Uterus (tissue), 2 donors: ENCODE data around the gene ROM1.

Experiments
- POLR2A ChIP-seq, 2 donors: fragments of 450-650 bp; IDR thresholded peaks; one replicate each; pipeline ENCODE4 v1.6.1; 2016; ENCODE audit warnings: antibody characterized with exemption in 2 of 2, mild to moderate bottlenecking in 1 of 2, moderate library complexity in 1 of 2
- TF ChIP-seq, protein P1 (sequence below), 4 experiments: fragments of 200-600 bp in 2 of 4; fragments of 450-650 bp in 2 of 4; sonication (generic) in 2 of 4; IDR thresholded peaks; one replicate each; pipeline ENCODE4 v1.5.1; 2016 to 2019; ENCODE audit warnings: antibody characterized with exemption in 4 of 4, mild to moderate bottlenecking in 2 of 4, moderate library complexity in 1 of 4

DNA sequence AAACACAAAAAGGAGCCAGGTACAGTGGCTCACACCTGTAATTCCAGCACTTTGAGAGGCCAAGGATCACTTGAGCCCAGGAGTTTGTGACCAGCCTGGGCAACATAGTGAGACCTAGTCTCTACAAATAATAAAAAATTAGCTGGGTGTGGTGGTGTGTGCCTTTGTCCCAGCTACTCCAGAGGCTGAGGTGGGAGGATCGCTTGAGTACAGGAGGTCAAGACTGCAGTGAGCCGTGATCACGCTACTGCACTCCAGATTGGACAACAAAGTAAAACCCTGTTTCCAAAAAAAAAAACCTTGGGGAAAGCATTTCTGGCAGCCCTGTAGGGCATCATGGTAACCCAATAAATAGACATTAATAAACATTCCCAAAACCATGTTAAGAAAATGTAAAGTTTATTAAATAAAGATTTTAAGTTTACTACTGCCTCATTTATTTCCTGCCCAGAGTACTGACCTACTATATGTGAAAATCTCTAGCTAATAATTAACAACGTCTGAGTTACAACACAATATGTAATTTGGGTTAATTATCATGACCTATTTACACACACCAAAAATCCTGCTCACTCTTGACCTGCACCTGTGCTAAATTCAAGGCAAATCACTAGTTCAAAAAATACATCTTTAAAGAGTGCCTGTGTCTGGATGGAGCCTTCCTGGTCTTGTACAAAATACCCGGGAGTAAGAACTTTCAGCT, 47.8 kb upstream of the ROM1 start:
- TF ChIP-seq, protein P1, sequence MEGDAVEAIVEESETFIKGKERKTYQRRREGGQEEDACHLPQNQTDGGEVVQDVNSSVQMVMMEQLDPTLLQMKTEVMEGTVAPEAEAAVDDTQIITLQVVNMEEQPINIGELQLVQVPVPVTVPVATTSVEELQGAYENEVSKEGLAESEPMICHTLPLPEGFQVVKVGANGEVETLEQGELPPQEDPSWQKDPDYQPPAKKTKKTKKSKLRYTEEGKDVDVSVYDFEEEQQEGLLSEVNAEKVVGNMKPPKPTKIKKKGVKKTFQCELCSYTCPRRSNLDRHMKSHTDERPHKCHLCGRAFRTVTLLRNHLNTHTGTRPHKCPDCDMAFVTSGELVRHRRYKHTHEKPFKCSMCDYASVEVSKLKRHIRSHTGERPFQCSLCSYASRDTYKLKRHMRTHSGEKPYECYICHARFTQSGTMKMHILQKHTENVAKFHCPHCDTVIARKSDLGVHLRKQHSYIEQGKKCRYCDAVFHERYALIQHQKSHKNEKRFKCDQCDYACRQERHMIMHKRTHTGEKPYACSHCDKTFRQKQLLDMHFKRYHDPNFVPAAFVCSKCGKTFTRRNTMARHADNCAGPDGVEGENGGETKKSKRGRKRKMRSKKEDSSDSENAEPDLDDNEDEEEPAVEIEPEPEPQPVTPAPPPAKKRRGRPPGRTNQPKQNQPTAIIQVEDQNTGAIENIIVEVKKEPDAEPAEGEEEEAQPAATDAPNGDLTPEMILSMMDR (IDR thresholded peaks at IDR 0.05): no peak
- TF ChIP-seq POLR2A (IDR thresholded peaks at IDR 0.05): no peak
